Suprapubic skin (tissue), 4 donors: Measurements from ENCODE around the gene NBPF1.
"Not testable (repeated sequence)": the region's sequence is repeated elsewhere in the genome, so short reads cannot be mapped to it uniquely, and the experiment has no call there.

ENCODE experiments used
- CTCF ChIP-seq, 2 donors: fragments of 200-600 bp in 1 of 2; fragments of 450-650 bp in 1 of 2; sonication (generic) in 1 of 2; IDR thresholded peaks; one replicate each; pipeline ENCODE4 v1.5.1; 2016 to 2019; ENCODE audit warnings: antibody characterized with exemption in 2 of 2, mild to moderate bottlenecking in 1 of 2, moderate library complexity in 1 of 2
- POLR2A ChIP-seq, 2 donors: fragments of 450-650 bp; IDR thresholded peaks; one replicate each; pipeline ENCODE4 v1.6.1; 2017; ENCODE audit warnings: antibody characterized with exemption in 2 of 2, mild to moderate bottlenecking in 2 of 2, moderate library complexity in 2 of 2
- POLR2AphosphoS5 ChIP-seq, 3 donors: sonication (generic); formaldehyde crosslinking; IDR thresholded peaks; one replicate each; pipeline ENCODE4 v1.6.1; 2017; ENCODE audit warnings: antibody characterized with exemption in 3 of 3

GRCh38 chr1:16648250-16648649 is 34.9 kb upstream of the NBPF1 start:
- TF ChIP-seq CTCF, POLR2AphosphoS5, POLR2A (IDR thresholded peaks at IDR 0.05): not testable (repeated sequence)
